ENCODE results near the gene MYO1D.

- no peak for TF ChIP-seq POLR2A (IDR thresholded peaks at IDR 0.05)
- TF ChIP-seq CTCF (IDR thresholded peaks at IDR 0.05) = no peak
These were observed 211.9 kb downstream of the MYO1D start for GRCh38 chr17:32664936-32665583.
